IMR-90 (cell line): ENCODE results near the gene FRY.

Experiments
- CHD1 ChIP-seq: IDR thresholded peaks from 2 replicates; pipeline ENCODE4 v1.6.1; 2012; ENCODE audit warnings: low read depth, low read length, improper control_type of control experiment
- CTCF ChIP-seq: conservative IDR thresholded peaks from 2 replicates; pipeline ENCODE4 v1.5.1; 2012; ENCODE audit warnings: mild to moderate bottlenecking, low read depth, low read length, improper control_type of control experiment
- MAFK ChIP-seq: IDR thresholded peaks from 2 replicates; pipeline ENCODE4 v1.6.1; 2012; ENCODE audit warnings: low read depth, low read length, improper control_type of control experiment
- POLR2A ChIP-seq: IDR thresholded peaks from 2 replicates; pipeline ENCODE4 v1.6.1; 2012; ENCODE audit warnings: mild to moderate bottlenecking, low read depth, low read length
- RAD21 ChIP-seq: IDR thresholded peaks from 2 replicates; pipeline ENCODE4 v1.6.1; 2012; ENCODE audit warnings: low read length, improper control_type of control experiment
- RCOR1 ChIP-seq: IDR thresholded peaks from 2 replicates; pipeline ENCODE4 v1.6.1; 2012; ENCODE audit warnings: mild to moderate bottlenecking, low read length, improper control_type of control experiment; ENCODE audit not compliant: insufficient replicate concordance
- RFX5 ChIP-seq: IDR thresholded peaks from 2 replicates; pipeline ENCODE4 v1.8.0; 2012; ENCODE audit warnings: low read depth, mild to moderate bottlenecking, low read length, moderate library complexity
- SMC3 ChIP-seq: fragments of 150-350 bp; IDR thresholded peaks from 2 replicates; pipeline ENCODE4 v1.6.1; 2016; ENCODE audit warnings: low read depth, mild to moderate bottlenecking, antibody characterized with exemption, low read length, moderate library complexity
- TF ChIP-seq, protein P1 (sequence below): fragments of 150-350 bp; IDR thresholded peaks from 2 replicates; pipeline ENCODE4 v1.6.1; 2016; ENCODE audit warnings: low read depth, mild to moderate bottlenecking, low read length, moderate library complexity, borderline replicate concordance

DNA sequence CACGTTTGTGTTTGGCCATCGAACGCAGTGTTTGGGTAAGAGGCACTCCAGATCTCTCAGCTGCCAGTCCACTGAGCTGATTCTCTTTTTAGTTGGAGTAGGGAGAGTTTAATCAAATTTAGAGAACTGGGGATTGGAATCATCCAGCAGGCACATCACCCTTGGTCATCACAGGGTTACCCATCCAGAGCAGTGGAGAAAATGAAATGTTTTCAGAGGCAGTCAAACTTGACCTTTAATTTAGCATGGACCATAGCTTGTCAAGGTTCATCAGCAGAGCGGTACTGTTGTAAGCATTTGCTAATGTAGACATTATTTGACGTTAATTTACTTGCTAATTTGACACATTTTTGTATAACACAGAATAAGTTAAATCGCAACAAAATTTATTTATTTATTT, 18.4 kb upstream of the FRY start:
- TF ChIP-seq CTCF: no peak
- no peak for TF ChIP-seq SMC3
- TF ChIP-seq RAD21: no peak
- no peak for TF ChIP-seq RFX5
- TF ChIP-seq, protein P1, sequence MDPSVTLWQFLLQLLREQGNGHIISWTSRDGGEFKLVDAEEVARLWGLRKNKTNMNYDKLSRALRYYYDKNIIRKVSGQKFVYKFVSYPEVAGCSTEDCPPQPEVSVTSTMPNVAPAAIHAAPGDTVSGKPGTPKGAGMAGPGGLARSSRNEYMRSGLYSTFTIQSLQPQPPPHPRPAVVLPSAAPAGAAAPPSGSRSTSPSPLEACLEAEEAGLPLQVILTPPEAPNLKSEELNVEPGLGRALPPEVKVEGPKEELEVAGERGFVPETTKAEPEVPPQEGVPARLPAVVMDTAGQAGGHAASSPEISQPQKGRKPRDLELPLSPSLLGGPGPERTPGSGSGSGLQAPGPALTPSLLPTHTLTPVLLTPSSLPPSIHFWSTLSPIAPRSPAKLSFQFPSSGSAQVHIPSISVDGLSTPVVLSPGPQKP: no peak
- no peak for TF ChIP-seq POLR2A
- TF ChIP-seq MAFK: no peak
- no peak for TF ChIP-seq RCOR1
- TF ChIP-seq CHD1: no peak
